Nephron (organoid): Measurements from ENCODE around the gene CYP26C1.
A peak's percentile ranks its signal among the peaks of the same experiment; 100 is the strongest.

ENCODE experiments used
- H3K27ac Mint-ChIP-seq, 3 experiments: 2 replicates each; pipeline ENCODE4 v1.8.0; 2020; ENCODE audit warnings: mixed read lengths in 3 of 3, mild to moderate bottlenecking in 2 of 3, moderate library complexity in 1 of 3
- H3K27me3 Mint-ChIP-seq: 2 replicates; pipeline ENCODE4 v1.8.0; 2021; ENCODE audit warnings: low read depth, mild to moderate bottlenecking, moderate library complexity, mixed read lengths
- H3K36me3 Mint-ChIP-seq: 2 replicates; pipeline ENCODE4 v1.8.0; 2020; ENCODE audit warnings: low read depth, mixed read lengths
- H3K4me1 Mint-ChIP-seq: 2 replicates; pipeline ENCODE4 v1.8.0; 2020; ENCODE audit warnings: mixed read lengths
- H3K4me3 Mint-ChIP-seq, 3 experiments: 2 replicates each; pipeline ENCODE4 v1.8.0; 2020; ENCODE audit warnings: mild to moderate bottlenecking in 3 of 3, mixed read lengths in 3 of 3, moderate library complexity in 2 of 3
- H3K9me3 Mint-ChIP-seq: 2 replicates; pipeline ENCODE4 v1.8.0; 2020; ENCODE audit warnings: mixed read lengths
- CTCF ChIP-seq, 3 experiments: fragments of 200-600 bp; sonication (generic); IDR thresholded peaks; one replicate each; pipeline ENCODE4 v1.5.0; 2021; ENCODE audit warnings: antibody characterized with exemption in 3 of 3; ENCODE audit not compliant: unreplicated experiment in 3 of 3

CYP26C1 gene

GRCh38 chr10:93059975-93060886 lies at the start of gene CYP26C1:
TSS of gene CYP26C1 (plus strand) at chr10:93060798. CDS start at chr10:93061264, 466 bp downstream.
- Mint-ChIP-seq H3K9me3 (no peaks in the 10 kb centered on the region), H3K4me3 (peak within 1 kb of the TSS; percentile 26 to 41 (median 31)), H3K27ac (no peak within 1 kb of the TSS), H3K36me3 (peaks cover 26% of the 10 kb centered on the region), H3K4me1 (no peaks in the 10 kb centered on the region), H3K27me3 (peaks cover 66% of the 10 kb centered on the region)
- TF ChIP-seq CTCF (IDR thresholded peaks at IDR 0.05; ENCODE audit: unreplicated experiment in 3 of 3) = no peak

GRCh38 chr10:93015722-93016121 lies 44.9 kb upstream of the CYP26C1 start:
- no peaks in the 10 kb centered on the region for H3K27me3 Mint-ChIP-seq
- H3K36me3 Mint-ChIP-seq = no peaks in the 10 kb centered on the region
- no peak for TF ChIP-seq CTCF (IDR thresholded peaks at IDR 0.05; ENCODE audit: unreplicated experiment in 3 of 3)

GRCh38 chr10:93023013-93023650 lies 37.5 kb upstream of the CYP26C1 start:
- no peaks in the 10 kb centered on the region for H3K4me1 Mint-ChIP-seq
- H3K27ac Mint-ChIP-seq = no peak overlapping the region
- H3K36me3 Mint-ChIP-seq = peaks cover 23% of the 10 kb centered on the region
- TF ChIP-seq CTCF (IDR thresholded peaks at IDR 0.05; ENCODE audit: unreplicated experiment in 3 of 3) = no peak
- H3K4me3 Mint-ChIP-seq = no peak overlapping the region
- peaks cover 8% of the 10 kb centered on the region for H3K9me3 Mint-ChIP-seq
- no peaks in the 10 kb centered on the region for H3K27me3 Mint-ChIP-seq

More at GRCh38 chr10:93015722-93016121, 44.9 kb upstream of the CYP26C1 start:
- Mint-ChIP-seq H3K27ac (no peak overlapping the region), H3K4me1 (no peaks in the 10 kb centered on the region), H3K9me3 (no peaks in the 10 kb centered on the region), H3K4me3 (no peak overlapping the region)

- H3K4me1 Mint-ChIP-seq = peaks cover 5% of the 10 kb centered on the region
Observed at GRCh38 chr10:93026072-93026471, 34.5 kb upstream of the CYP26C1 start.

GRCh38 chr10:93027508-93027907 lies 33.1 kb upstream of the CYP26C1 start:
- Mint-ChIP-seq H3K4me3 (no peak overlapping the region), H3K9me3 (peaks cover 8% of the 10 kb centered on the region), H3K4me1 (peaks cover 12% of the 10 kb centered on the region), H3K27ac (no peak overlapping the region), H3K27me3 (no peaks in the 10 kb centered on the region), H3K36me3 (peaks cover 29% of the 10 kb centered on the region)
- no peak for TF ChIP-seq CTCF (IDR thresholded peaks at IDR 0.05; ENCODE audit: unreplicated experiment in 3 of 3)

More at GRCh38 chr10:93026072-93026471, 34.5 kb upstream of the CYP26C1 start:
- Mint-ChIP-seq H3K9me3 (peaks cover 8% of the 10 kb centered on the region), H3K27ac (no peak overlapping the region), H3K36me3 (peaks cover 29% of the 10 kb centered on the region), H3K4me3 (no peak overlapping the region), H3K27me3 (no peaks in the 10 kb centered on the region)
- no peak for TF ChIP-seq CTCF (IDR thresholded peaks at IDR 0.05; ENCODE audit: unreplicated experiment in 3 of 3)
